NCI-H1092 (cell line): ENCODE measurements around the gene ATP1A2.
A peak's percentile ranks its signal among the peaks of the same experiment; 100 is the strongest.

Experiments used
- DNase-seq: peaks from one replicate; lab custom pipeline; 2025; lab: John Stamatoyannopoulos, UW

ATP1A2 gene

DNA sequence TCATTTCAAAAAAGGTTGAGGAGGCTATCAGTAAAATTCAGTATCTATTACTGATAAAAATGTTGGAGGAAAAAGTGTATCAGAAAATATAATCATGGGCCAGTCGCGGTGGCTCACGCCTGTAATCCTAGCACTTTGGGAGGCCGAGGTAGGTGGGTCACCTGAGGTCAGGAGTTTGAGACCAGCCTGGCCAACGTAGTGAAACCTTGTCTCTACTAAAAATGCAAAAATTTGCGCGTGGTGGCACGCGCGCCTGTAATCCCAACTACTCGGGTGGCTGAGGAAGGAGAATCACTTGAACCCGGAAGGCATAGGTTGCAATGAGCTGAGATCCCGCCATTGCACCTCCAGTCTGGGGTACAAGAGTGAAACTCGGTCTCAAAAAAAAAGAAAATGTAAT lies 30.5 kb downstream of the ATP1A2 start:
- DNase-seq = no peak

- no peak for DNase-seq
These were observed 32.6 kb downstream of the ATP1A2 start for GRCh38 chr1:160148121-160148520.

DNA sequence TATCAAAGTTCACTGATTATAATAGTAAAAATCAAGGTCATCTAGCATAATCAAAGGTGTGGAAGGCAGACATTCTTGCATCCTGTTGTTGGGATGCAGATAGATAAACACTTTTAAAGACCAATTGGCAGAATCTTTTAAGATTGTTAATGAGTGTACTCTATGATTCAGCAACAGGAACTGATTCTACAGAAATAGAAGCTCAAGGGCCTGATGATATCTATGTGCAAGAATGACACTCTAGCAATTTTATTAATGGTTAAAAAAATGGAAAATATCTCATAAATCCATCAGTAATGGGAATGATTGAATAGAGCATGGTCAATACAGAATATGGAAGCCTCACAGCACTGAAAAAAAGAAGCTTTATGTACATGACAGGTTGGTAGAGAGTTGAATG lies 33.7 kb downstream of the ATP1A2 start:
- DNase-seq = no peak

DNA sequence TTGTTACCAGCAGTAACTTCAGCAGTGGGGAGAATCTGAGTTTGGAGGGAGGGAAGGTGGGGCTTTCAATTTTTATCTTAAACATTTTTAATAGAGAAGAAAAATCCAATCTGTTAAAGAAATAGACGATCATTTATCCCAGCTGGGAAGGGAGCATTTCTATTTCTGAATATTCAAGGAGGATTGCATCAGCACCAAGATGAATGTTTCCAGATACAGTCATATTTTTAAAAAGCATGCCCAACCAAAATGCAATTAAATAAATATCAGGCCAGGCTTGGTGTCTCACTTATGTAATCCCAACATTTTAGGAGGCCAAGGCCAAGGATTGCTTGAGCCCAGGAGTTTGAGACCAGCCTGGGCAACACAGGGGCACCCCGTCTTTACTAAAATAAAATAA lies 34.2 kb downstream of the ATP1A2 start:
- no peak for DNase-seq

GRCh38 chr1:160151303-160151702 lies 35.7 kb downstream of the ATP1A2 start, which contains the start of gene ATP1A4:
TSS of gene ATP1A4 (plus strand) at chr1:160151603. CDS start at chr1:160152041, 438 bp downstream.
- no peak for DNase-seq

GRCh38 chr1:160154790-160155189 lies 39.2 kb downstream of the ATP1A2 start:
- no peak for DNase-seq

DNA sequence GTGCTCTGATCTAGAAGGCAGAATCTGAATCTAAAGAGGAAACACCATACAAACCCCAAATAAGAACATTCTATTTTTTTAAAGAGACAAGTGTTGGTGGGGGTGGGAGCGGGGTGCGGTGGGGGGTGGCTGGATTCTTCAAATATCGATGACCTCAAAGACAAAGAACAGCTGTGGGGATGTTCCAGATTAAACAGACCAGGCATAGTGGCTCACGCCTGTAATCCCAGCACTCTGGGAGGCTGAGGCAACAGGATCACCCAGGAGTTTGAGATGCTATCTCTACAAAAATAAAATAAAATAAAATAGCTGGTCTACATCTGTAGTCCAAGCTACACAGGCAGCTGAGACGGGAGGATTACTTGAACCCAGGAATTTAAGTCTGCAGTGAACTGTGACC lies 40.8 kb downstream of the ATP1A2 start:
- no peak for DNase-seq

GRCh38 chr1:160157174-160157573 lies 41.6 kb downstream of the ATP1A2 start:
- DNase-seq = no peak

DNA sequence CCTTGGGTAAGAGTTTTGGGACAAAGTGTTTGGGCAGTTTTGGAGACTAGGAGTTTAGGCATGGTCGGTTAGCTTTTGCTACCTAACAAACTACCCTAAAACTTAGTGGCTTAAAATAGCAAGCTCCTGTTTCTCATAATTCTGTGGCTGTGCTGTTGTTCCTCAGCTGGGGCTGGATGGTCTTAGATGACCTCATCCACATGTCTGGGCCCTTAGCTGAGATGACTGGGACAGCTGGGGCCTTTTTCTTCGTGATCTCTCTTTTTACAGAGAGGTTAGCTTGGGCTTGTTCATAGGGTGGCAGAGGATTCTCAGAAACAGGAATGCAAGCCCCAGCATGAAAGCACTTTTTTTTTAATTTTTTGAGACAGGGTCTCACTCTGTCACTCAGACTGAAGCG lies 42.5 kb downstream of the ATP1A2 start:
- no peak for DNase-seq

DNA sequence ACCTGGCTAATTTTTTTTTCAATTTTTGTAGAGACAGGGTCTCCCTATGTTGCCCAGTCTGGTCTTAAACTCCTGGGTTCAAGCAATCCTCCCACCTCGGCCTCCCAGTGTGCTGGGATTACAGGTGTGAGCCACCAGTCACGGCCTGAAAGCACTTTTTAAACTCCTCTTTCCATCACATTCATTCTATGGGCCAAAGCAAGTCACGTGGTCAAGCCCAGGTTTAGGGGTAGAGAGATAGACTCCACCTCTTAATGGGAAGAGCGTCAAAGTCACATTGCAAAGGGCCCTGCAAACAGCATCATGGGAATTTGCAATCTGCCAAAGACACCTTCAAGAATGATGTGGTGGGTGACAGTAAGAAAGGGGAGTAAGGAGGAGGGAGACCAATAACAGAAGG lies 43.0 kb downstream of the ATP1A2 start:
- DNase-seq = no peak

- DNase-seq = no peak
These were observed 44.3 kb downstream of the ATP1A2 start for GRCh38 chr1:160159846-160160245.

- DNase-seq = no peak
These were observed 46.6 kb downstream of the ATP1A2 start for GRCh38 chr1:160161965-160162705.

GRCh38 chr1:160162931-160163330 lies 47.4 kb downstream of the ATP1A2 start:
- no peak for DNase-seq

DNA sequence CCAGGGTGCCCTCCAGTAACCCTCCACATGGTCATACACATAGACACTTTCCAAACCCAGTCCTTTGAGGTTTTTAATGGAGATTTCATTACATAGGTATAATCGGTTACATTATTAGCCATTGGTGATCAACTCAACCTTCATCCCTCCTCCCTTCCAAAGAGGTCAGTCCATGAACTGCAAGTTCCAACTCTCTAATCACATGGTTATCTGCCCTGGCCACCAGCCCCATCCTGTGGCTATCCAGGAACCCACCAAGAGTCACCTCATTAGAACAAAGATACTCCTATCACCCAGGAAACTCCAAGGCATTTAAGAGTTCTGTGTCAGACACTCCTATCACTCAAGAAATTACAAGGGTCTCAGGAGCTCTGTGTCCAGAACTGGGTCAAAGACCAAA lies 48.1 kb downstream of the ATP1A2 start:
- no peak for DNase-seq

DNA sequence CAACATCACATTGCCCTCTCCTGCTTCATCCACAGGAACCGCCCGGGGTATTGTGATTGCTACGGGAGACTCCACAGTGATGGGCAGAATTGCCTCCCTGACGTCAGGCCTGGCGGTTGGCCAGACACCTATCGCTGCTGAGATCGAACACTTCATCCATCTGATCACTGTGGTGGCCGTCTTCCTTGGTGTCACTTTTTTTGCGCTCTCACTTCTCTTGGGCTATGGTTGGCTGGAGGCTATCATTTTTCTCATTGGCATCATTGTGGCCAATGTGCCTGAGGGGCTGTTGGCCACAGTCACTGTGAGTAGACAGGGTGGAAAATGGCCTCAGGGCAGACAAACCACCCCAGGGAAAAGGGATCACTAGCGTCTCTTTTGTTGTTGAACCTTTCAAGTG lies 48.6 kb downstream of the ATP1A2 start:
- no peak for DNase-seq

- DNase-seq = no peak
These were observed 50.8 kb downstream of the ATP1A2 start for GRCh38 chr1:160166166-160166868.

DNA sequence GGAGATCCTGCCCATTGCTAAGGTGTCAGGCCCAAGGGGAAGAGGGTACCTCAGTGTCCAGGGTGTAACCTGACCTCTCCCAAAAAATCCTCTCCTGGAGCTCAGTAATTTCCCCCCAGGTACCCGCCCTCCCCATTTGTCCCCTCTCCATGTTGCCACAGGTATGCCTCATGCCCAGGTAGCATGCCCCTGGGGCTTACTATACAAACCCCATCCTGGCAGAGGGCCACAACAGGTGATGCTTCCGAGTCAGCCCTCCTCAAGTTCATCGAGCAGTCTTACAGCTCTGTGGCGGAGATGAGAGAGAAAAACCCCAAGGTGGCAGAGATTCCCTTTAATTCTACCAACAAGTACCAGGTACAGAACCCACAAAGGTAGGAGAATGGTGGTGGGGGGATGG lies 51.5 kb downstream of the ATP1A2 start:
- no peak for DNase-seq

- no peak for DNase-seq
These were observed 52.0 kb downstream of the ATP1A2 start for GRCh38 chr1:160167580-160167979.

DNA sequence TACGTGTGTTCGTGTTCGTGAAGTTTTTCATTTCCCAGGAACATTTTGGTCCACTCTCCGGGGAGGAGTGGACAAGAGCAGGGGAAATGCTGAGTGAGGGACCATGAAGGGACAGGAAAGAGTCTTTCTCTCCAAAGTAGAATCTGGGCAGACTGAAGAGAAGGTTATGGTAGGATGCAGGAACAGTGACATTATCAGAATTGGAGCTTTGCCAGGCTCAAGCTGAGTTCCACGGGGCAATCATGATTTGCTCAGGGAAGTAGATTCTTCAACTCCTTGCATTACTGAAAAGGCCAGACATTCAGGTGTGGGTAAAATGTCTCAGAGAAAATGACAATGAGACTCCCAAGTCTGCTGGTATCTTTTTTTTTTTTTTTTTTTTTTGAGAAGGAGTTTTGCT lies 52.5 kb downstream of the ATP1A2 start:
- no peak for DNase-seq

DNA sequence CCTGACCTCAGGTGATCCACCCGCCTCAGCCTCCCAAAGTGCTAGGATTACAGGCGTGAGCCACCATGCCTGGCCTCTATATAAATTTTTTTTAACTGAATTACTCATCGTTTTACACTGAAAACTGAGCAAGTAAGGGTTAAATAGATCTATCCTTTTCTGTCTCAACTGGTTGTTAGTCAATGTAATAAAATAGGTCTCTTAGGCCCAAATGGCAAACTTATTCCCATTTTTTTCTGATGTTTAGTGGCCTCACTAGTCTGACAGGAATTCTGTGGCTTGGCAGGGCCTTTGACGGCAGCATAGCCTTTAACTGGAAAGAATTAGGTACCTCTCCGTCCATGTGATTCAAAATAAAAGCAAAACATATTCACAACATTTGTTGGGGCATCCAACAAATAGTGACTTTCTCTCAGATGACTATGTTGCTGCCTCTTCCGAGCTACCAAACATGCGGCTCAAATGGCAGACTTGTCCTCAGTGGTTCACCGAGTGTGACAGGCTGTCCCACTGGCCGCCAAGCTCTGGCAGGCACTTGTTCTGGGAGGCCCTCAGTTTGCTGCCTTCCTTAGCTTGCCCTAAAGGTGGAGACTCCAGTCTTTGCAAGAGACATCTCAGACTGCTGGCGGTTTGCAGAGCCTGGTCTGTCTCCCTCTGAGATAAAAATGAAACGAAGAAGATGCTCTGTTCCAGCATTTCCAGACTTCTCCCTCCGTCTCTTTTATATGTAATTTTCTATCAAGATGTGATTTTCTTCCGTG lies 53.2 kb downstream of the ATP1A2 start:
- no peak for DNase-seq

DNA sequence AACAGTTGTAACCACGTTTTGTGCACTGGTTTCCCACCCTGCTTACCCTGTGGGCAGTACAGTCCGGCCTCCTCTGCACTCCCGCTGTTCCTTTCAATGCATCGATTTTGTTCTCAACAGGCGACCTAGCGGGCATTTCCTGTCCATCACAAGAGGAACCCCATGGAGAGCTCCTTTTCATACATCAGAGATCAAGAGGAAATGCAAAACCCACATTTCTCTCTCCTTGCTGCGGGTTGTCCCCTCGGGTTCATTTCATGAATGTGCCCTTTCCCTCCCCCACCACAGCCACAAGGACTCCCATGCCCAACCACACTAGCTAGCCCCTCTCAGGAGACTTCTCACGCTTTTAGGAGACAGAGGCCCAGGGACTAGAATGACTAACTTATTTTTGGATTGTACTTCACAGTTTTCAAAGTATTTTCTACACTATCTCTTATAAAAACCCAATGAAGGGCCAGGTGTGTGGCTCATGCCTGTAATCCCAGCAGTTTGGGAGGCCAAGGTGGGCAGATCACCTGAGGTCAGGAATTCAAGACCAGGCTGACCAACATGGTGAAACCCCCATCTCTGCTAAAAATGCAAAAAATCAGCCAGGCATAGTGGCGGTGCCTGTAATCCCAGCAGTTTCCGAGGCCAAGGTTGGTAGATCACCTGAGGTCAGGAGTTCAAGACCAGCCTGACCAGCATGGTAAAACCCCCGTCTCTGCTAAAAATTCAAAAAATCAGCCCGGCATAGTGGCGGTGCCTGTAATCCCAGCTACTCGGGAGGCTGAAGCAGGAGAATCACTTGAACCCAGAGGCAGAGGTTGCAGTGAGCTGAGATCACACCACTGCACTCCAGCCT lies 54.2 kb downstream of the ATP1A2 start:
- peak; percentile 63 for DNase-seq

DNA sequence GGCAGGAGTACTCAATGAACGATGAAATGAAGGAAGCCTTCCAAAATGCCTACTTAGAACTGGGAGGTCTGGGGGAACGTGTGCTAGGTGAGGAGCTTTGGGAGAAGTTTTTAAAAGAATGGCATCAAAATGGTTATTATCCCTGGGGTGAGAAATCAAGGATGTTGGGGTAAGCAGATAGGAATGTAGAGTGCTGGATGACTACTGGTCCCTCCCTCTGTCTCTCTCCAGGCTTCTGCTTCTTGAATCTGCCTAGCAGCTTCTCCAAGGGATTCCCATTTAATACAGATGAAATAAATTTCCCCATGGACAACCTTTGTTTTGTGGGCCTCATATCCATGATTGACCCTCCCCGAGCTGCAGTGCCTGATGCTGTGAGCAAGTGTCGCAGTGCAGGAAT lies 55.8 kb downstream of the ATP1A2 start:
- DNase-seq = no peak
